ENCODE measurements around the gene KIAA0930. TPM values are rescaled to one million over a fixed set of nuclear protein-coding genes. Genes with fewer than 3 reads are reported as not detected.

Gene KIAA0930
- total RNA-seq, 3 donors from 2014 or later, result 29.4 to 45.3 (median 35.1) TPM

DNA sequence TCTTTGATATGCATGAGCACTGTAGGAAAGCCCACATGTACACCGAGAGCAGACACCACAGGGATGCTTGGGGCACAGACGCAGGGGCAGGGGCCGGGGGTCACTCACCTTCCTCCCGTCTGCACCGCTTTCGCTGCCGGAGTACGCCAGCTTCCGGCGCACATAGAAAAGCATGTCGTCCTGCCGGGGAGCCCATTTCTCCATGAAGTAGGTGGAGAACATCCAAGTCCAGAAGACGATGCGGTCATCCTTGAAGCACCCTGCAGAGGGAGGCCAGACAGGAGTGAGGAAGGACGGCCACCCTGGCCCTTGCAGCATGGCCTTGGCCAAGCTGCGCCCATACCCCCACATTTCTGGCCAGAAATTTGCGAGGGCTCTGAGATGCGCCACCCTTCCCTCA is 28.8 kb downstream of the KIAA0930 start:
- Histone ChIP-seq H3K27me3 (no peaks in the 10 kb centered on the region), H3K27ac (peak overlapping the region; percentile 11 to 87), H3K9me3 (no peaks in the 10 kb centered on the region), H3K36me3 (no peaks in the 10 kb centered on the region), H3K4me3 (peak overlapping the region; percentile 36 to 65 (median 44)), H3K4me1 (peaks cover 0 to 9% of the 10 kb centered on the region in 2 donors)
- intact Hi-C loops (cut with DNase I; ENCODE audit: low total_unique reads), result no loop called here
- TF ChIP-seq POLR2A (IDR thresholded peaks at IDR 0.05), result no peak
- TF ChIP-seq, protein P1, sequence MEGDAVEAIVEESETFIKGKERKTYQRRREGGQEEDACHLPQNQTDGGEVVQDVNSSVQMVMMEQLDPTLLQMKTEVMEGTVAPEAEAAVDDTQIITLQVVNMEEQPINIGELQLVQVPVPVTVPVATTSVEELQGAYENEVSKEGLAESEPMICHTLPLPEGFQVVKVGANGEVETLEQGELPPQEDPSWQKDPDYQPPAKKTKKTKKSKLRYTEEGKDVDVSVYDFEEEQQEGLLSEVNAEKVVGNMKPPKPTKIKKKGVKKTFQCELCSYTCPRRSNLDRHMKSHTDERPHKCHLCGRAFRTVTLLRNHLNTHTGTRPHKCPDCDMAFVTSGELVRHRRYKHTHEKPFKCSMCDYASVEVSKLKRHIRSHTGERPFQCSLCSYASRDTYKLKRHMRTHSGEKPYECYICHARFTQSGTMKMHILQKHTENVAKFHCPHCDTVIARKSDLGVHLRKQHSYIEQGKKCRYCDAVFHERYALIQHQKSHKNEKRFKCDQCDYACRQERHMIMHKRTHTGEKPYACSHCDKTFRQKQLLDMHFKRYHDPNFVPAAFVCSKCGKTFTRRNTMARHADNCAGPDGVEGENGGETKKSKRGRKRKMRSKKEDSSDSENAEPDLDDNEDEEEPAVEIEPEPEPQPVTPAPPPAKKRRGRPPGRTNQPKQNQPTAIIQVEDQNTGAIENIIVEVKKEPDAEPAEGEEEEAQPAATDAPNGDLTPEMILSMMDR (IDR thresholded peaks at IDR 0.05), result no peak
- no peak for TF ChIP-seq POLR2AphosphoS5 (IDR thresholded peaks at IDR 0.05)
- DNase-seq (ENCODE audit: low spot score in 2 of 2), result no peak

- DNase-seq (ENCODE audit: low spot score in 2 of 2), result no peak
- Histone ChIP-seq H3K4me1 (peaks cover 0 to 9% of the 10 kb centered on the region in 2 donors), H3K36me3 (no peaks in the 10 kb centered on the region), H3K27ac (peak overlapping the region; percentile 11 to 87), H3K9me3 (no peaks in the 10 kb centered on the region), H3K4me3 (peak overlapping the region; percentile 36 to 65 (median 44)), H3K27me3 (no peaks in the 10 kb centered on the region)
- TF ChIP-seq, protein P1 (IDR thresholded peaks at IDR 0.05), result no peak
- intact Hi-C loops (cut with DNase I; ENCODE audit: low total_unique reads), result no loop called here
Measured at GRCh38 chr22:45211435-45211834, 29.3 kb downstream of the KIAA0930 start.

DNA sequence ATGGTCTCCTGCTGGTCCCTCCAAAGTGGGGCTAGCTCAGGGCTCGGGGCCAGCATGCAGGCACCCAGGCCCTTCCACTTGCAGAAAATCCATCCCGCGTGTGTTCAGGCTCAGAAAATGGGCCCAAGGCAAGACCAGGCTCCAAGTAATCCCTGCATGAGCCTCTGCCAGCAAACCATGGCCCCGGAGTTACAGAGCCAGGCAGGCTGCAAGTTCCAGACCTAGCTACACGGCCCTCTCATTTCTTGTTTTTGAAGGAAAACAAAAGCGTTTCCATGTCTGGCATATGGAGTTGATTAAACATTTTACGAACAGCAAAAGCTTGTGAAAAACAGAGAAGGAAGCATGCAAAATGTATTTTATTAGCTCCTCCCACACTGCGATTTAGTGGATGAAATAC is 29.7 kb downstream of the KIAA0930 start:
- Histone ChIP-seq H3K27me3 (no peaks in the 10 kb centered on the region), H3K36me3 (no peaks in the 10 kb centered on the region), H3K4me1 (peaks cover 0 to 9% of the 10 kb centered on the region in 2 donors), H3K4me3 (peak overlapping the region; percentile 36 to 65 (median 44)), H3K27ac (peak overlapping the region in 1 of 2 donors; percentile 87), H3K9me3 (no peaks in the 10 kb centered on the region)
- TF ChIP-seq, protein P1 (IDR thresholded peaks at IDR 0.05), result no peak
- TF ChIP-seq POLR2AphosphoS5 (IDR thresholded peaks at IDR 0.05), result no peak
- peak in 1 of 2 donors; percentile 17 for DNase-seq (ENCODE audit: low spot score in 2 of 2)
- intact Hi-C loops (cut with DNase I; ENCODE audit: low total_unique reads), result no loop called here

DNA sequence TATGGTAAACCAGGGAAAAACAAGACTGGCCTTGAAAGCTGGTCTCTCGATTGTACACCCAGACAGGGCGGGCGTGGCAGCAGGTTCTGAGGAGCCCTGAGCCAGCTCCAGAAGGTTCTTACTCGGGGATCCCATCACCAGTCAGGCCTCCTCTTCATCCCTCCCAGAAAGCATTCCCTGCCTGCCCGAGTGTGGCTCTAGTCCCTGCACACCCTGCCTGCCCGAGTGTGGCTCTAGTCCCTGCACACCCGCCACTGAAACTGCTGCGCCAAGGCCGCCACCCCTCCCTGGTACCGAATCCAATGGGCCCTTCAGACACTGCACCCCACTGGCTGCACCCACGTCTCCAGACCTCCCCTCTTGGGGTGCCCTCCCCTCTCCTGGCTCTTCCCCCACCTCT is 30.1 kb downstream of the KIAA0930 start:
- Histone ChIP-seq H3K9me3 (no peaks in the 10 kb centered on the region), H3K36me3 (no peaks in the 10 kb centered on the region), H3K4me3 (peak overlapping the region in 2 of 3 donors; percentile 44 to 65), H3K27ac (peak overlapping the region in 1 of 2 donors; percentile 87), H3K4me1 (peaks cover 0 to 9% of the 10 kb centered on the region in 2 donors), H3K27me3 (no peaks in the 10 kb centered on the region)
- TF ChIP-seq, protein P1 (IDR thresholded peaks at IDR 0.05), result no peak
- TF ChIP-seq POLR2AphosphoS5 (IDR thresholded peaks at IDR 0.05), result no peak
- no peak for TF ChIP-seq POLR2A (IDR thresholded peaks at IDR 0.05)
- intact Hi-C loops (cut with DNase I; ENCODE audit: low total_unique reads), result no loop called here
- no peak for DNase-seq (ENCODE audit: low spot score in 2 of 2)

GRCh38 chr22:45210174-45210573 is 30.5 kb downstream of the KIAA0930 start:
- peaks cover 0 to 9% of the 10 kb centered on the region in 2 donors for H3K4me1 ChIP-seq
- H3K27ac ChIP-seq, result peak overlapping the region in 1 of 2 donors; percentile 87

More at GRCh38 chr22:45210174-45210573, 30.5 kb downstream of the KIAA0930 start:
- TF ChIP-seq POLR2AphosphoS5 (IDR thresholded peaks at IDR 0.05) (no peak), POLR2A (IDR thresholded peaks at IDR 0.05) (no peak)
- TF ChIP-seq, protein P1 (IDR thresholded peaks at IDR 0.05), result no peak
- Histone ChIP-seq H3K36me3 (no peaks in the 10 kb centered on the region), H3K4me3 (peak overlapping the region in 2 of 3 donors; percentile 44 to 65), H3K9me3 (no peaks in the 10 kb centered on the region), H3K27me3 (no peaks in the 10 kb centered on the region)
- intact Hi-C loops (cut with DNase I; ENCODE audit: low total_unique reads), result no loop called here
- no peak for DNase-seq (ENCODE audit: low spot score in 2 of 2)

Measured in breast epithelium (tissue), 4 donors.